Fibroblast of skin of left quadriceps (primary cell): Measurements from ENCODE around the gene TOGARAM1.
A peak's percentile ranks its signal among the peaks of the same experiment; 100 is the strongest.
"Not testable (repeated sequence)": the region's sequence is repeated elsewhere in the genome, so short reads cannot be mapped to it uniquely, and the experiment has no call there.

ENCODE experiments used
- DNase-seq, 2 experiments: peaks; one replicate each; pipeline ENCODE4 v3.0.0-alpha.2; 2013; ENCODE audit warnings: low read depth in 2 of 2

The TOGARAM1 gene

DNA sequence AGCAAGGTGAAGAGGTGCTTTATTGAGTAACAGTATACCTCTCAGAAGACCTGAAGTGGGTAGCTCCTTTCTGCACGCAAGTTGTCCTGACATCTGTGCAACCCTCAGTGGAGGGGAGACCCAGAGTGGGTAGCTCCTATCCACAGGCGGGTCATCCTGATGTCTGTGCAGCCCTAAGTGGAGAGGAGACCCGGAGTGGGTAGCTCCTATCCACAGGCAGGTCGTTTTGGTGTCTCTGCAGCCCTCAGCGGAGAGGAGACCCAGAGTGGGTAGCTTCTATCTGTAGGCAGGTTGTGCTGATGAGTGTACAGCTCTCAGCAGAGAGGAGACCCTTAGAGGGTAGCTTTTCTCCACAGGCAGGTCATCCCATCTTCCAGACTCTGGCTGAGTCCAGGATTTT is 76.9 kb downstream of the TOGARAM1 start:
- no peak for DNase-seq

- DNase-seq, result no peak
These were observed 77.4 kb downstream of the TOGARAM1 start for GRCh38 chr14:45039390-45039789.

DNA sequence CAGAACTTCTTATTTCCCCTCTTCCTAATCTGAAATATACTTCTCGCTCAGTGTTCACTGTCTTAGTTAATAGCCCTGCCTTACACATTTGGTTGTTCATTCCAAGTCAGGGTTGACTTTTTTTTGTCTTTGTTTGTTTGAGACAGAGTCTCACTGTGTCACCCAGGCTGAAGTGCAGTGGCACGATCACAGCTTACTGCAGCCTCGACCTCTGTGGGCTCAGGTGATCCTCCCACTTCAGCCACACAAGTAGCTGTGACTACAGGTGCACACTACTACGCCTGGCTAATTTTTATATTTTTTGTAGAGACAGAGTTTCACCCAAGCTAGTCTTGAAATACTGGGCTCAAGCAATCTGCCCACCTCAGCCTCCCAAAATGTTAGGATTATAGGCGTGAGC is 79.7 kb downstream of the TOGARAM1 start:
- no peak for DNase-seq

- no peak for DNase-seq
These were observed 82.6 kb downstream of the TOGARAM1 start for GRCh38 chr14:45044638-45045037.

GRCh38 chr14:45048385-45048784 is 86.4 kb downstream of the TOGARAM1 start:
- no peak for DNase-seq

DNA sequence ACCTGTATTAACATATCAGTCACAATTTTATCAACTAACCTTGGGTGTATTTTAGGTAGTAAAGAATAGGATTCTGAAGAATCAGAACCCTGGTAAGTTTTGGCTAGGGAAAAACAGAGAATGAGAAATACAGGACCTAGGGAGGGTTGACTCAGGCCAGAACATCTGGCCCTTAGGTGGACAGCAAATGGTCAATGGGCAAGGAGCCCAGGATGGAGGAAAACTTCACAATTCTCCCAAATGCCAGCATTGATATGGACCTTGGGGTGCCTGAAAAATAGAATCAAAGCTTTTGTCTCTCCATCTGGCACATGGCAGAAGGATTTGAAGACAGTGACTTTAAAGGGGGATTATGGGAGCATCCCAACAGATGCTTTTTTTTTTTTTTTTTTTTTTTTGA is 89.2 kb downstream of the TOGARAM1 start:
- DNase-seq, result no peak

- DNase-seq, result no peak
These were observed 89.9 kb downstream of the TOGARAM1 start for GRCh38 chr14:45051896-45052295.

- DNase-seq, result no peak
These were observed 95.4 kb downstream of the TOGARAM1 start for GRCh38 chr14:45057349-45057748.

- DNase-seq, result no peak
These were observed 95.9 kb downstream of the TOGARAM1 start for GRCh38 chr14:45057881-45058364.

DNA sequence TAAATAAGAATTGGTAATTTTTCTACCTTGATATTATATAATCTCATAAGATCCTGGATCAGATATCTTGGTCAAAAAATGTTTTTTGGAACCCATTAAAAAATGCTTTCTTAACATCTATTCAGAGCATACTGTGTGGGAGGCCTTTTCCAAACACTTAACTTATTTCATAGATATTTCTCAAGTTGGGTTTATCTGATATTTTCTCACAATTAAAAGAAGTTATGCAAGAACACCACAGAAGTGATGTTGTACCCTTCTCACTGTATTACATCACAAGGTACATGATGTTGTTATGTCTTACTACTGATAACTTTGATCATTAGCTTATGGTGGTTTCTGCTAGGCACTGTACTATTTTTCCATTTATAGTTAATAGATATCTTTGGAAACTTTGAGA is 98.6 kb downstream of the TOGARAM1 start:
- no peak for DNase-seq

GRCh38 chr14:45065540-45065939 is 103.5 kb downstream of the TOGARAM1 start:
- no peak for DNase-seq

GRCh38 chr14:45065956-45066355 is 104.0 kb downstream of the TOGARAM1 start:
- no peak for DNase-seq

DNA sequence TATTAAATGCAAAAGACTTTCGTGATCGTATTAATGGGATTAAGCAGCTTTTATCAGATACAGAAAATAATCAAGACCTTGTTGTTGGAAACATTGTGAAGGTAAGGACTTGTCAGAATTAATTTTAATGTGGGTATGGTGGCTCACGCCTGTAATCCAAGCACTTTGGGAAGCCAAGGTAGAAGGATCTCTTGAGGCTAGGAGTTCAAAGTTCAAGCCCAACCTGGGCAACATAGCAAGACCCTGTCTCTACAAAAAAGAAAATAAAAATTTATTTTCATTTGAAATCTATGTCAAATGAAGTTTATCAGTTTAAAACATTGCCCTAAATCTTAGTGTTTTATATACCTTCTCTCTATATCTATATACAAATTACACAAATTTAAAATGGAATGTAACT is 104.7 kb downstream of the TOGARAM1 start:
- DNase-seq, result no peak

DNA sequence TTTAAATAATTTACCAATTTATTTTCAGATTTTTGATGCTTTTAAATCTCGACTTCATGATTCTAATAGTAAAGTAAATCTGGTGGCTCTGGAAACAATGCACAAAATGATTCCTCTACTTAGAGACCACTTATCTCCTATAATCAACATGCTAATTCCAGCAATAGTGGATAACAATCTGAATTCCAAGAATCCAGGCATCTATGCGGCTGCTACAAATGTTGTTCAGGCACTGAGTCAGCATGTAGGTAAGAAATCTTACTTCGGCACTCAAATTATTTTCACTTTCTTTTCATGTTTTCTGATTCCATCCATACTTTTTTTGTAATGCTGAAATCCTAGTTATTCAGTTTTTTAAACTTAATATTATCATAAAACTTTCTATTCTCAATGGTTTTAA is 106.4 kb downstream of the TOGARAM1 start:
- no peak for DNase-seq

DNA sequence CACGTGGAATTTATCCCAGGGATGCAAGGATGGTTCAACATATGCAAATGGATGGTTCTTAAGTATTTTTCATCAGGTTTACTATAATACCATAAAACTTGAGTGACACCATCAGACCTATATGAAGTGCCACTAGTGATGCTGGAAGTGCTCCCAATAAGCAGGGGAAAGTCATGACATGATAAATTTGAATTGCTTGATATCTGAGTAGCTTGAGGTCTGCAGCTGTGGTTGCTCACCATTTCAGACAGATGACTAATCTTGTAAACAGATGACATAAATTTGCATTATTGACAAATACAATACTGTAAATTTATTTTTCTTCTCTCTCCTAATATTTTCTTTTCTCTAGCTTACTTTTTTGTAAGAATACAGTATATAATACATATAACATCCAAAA is 108.2 kb downstream of the TOGARAM1 start:
- DNase-seq, result no peak

GRCh38 chr14:45072126-45072525 is 110.1 kb downstream of the TOGARAM1 start:
- no peak for DNase-seq

- DNase-seq, result no peak
These were observed 111.4 kb downstream of the TOGARAM1 start for GRCh38 chr14:45073231-45073879.

GRCh38 chr14:45078323-45078722 is 116.3 kb downstream of the TOGARAM1 start:
- no peak for DNase-seq

- DNase-seq, result not testable (repeated sequence)
These were observed 118.5 kb downstream of the TOGARAM1 start for GRCh38 chr14:45080416-45080968.

- DNase-seq, result not testable (repeated sequence)
These were observed 119.1 kb downstream of the TOGARAM1 start for GRCh38 chr14:45081096-45081495.

DNA sequence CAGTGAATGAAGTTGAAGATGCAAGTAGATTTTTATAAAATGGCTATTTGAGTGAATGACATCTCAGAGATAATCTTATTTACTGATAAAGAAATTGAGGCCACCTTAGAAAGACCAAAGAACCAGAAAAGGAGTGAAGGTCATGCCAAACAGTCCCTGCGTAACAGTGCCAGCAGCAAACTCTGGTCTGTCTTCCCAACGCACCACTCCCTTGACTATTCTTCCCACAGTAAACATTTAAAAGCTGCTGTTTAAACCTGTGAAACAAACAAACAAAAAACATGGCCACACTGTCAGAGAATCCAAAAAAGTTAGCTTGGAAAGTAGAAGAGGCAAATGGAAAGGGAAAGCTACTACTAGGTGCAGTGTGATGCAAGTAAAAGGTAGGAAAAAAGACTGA is 120.4 kb downstream of the TOGARAM1 start:
- DNase-seq, result no peak

- no peak for DNase-seq
These were observed 121.6 kb downstream of the TOGARAM1 start for GRCh38 chr14:45083617-45083975.

GRCh38 chr14:45083976-45084722 is 122.2 kb downstream of the TOGARAM1 start, which contains the start of gene PRPF39:
PRPF39 (plus strand) TSS chr14:45084116; CDS start chr14:45095240, 11,124 bp downstream.
- DNase-seq, result peak; percentile 80 to 81
